GM23248 (cell line): ENCODE results near the gene BCL2L11. TPM values are rescaled to one million over a fixed set of nuclear protein-coding genes. Genes with fewer than 3 reads are reported as not detected.

Experiments
- DNase-seq: peaks from one replicate; pipeline ENCODE4 v3.0.0-alpha.2; 2015
- H2AFZ ChIP-seq: fragments of 200-600 bp; sonication (generic); 2 replicates; pipeline ENCODE4 v1.6.1; 2016; ENCODE audit warnings: antibody characterized with exemption
- H3F3A ChIP-seq: fragments of 200-600 bp; sonication (generic); 2 replicates; pipeline ENCODE4 v1.6.1; 2016; ENCODE audit warnings: mild to moderate bottlenecking, antibody characterized with exemption, mixed run types; ENCODE audit not compliant: insufficient read depth
- H3K27ac ChIP-seq: fragments of 200-600 bp; sonication (generic); 2 replicates; pipeline ENCODE4 v1.5.1; 2016; ENCODE audit warnings: mild to moderate bottlenecking
- H3K27me3 ChIP-seq: fragments of 200-600 bp; sonication (generic); replicated peaks from 2 replicates; pipeline ENCODE4 v1.6.1; 2016; ENCODE audit warnings: mild to moderate bottlenecking; ENCODE audit not compliant: insufficient read depth
- H3K36me3 ChIP-seq: fragments of 200-600 bp; sonication (generic); 2 replicates; pipeline ENCODE4 v1.6.1; 2016; ENCODE audit warnings: low read depth, mild to moderate bottlenecking
- H3K4me1 ChIP-seq: fragments of 200-600 bp; sonication (generic); 2 replicates; pipeline ENCODE4 v1.6.1; 2016; ENCODE audit warnings: mild to moderate bottlenecking; ENCODE audit not compliant: insufficient read depth
- H3K4me2 ChIP-seq: fragments of 200-600 bp; sonication (generic); one replicate; pipeline ENCODE4 v1.6.1; 2016; ENCODE audit warnings: mild to moderate bottlenecking; ENCODE audit not compliant: unreplicated experiment
- H3K4me3 ChIP-seq: fragments of 200-600 bp; sonication (generic); 2 replicates; pipeline ENCODE4 v1.5.1; 2016; ENCODE audit warnings: mild to moderate bottlenecking
- H3K79me2 ChIP-seq: fragments of 200-600 bp; sonication (generic); 2 replicates; pipeline ENCODE4 v1.6.1; 2016; ENCODE audit warnings: mild to moderate bottlenecking; ENCODE audit not compliant: insufficient read depth
- H3K9ac ChIP-seq: fragments of 200-600 bp; sonication (generic); 2 replicates; pipeline ENCODE4 v1.6.1; 2016; ENCODE audit warnings: mild to moderate bottlenecking
- H3K9me2 ChIP-seq: fragments of 200-600 bp; sonication (generic); 2 replicates; pipeline ENCODE4 v1.6.1; 2016; ENCODE audit warnings: mixed run types, mild to moderate bottlenecking, moderate library complexity; ENCODE audit not compliant: insufficient read depth
- H3K9me3 ChIP-seq: fragments of 200-600 bp; sonication (generic); one replicate; pipeline ENCODE4 v1.6.1; 2017; ENCODE audit warnings: low read depth
- H4K20me1 ChIP-seq: fragments of 200-600 bp; sonication (generic); 2 replicates; pipeline ENCODE4 v1.6.0; 2016; ENCODE audit not compliant: insufficient read depth
- EZH2 ChIP-seq: fragments of 200-600 bp; sonication (generic); IDR thresholded peaks from 2 replicates; pipeline ENCODE4 v1.6.1; 2018; ENCODE audit warnings: antibody characterized with exemption, mild to moderate bottlenecking; ENCODE audit not compliant: insufficient read depth, poor library complexity, severe bottlenecking
- EZH2phosphoT487 ChIP-seq: fragments of 200-600 bp; sonication (generic); IDR thresholded peaks from 2 replicates; pipeline ENCODE4 v1.6.1; 2018; ENCODE audit warnings: antibody characterized with exemption, moderate library complexity, mild to moderate bottlenecking, low read depth; ENCODE audit not compliant: insufficient read depth
- WGBS, 2 experiments: methylation state at CpG; one replicate each; pipeline ENCODE4 v1.1.6; 2015 to 2017; ENCODE audit warnings: low lambda C conversion rate in 2 of 2, low coverage in 1 of 2; ENCODE audit errors: missing lambda C conversion rate in 2 of 2; 5-methylcytosine and 5-hydroxymethylcytosine counted together
- in situ Hi-C: fragments of 300-500 bp; cut with MboI; formaldehyde crosslinking; loops from 2 replicates; pipeline ENCODE4 v1.15.0; 2020
- polyA plus RNA-seq: library from polyadenylated mRNA; unstranded; fragments of >200 nt; fragmentation: Nextera tagmentation; extraction: Ambion mirVana; gene quantifications from 2 replicates; pipeline ENCODE4 v1.2.1, GENCODE V29; 2016
- total RNA-seq: library from RNA; depleted of rRNA; stranded (reverse); fragments of >200 nt; shearing (Covaris generic); gene quantifications from 2 replicates; pipeline ENCODE4 v1.2.3, GENCODE V29; 2014

BCL2L11 gene
- total and polyA plus RNA-seq, 2 experiments from 2014 or later = 0.22 to 0.55 TPM

- Histone ChIP-seq H3K27ac (no peak overlapping the region), H4K20me1 (no peaks in the 10 kb centered on the region), H3F3A (no peaks in the 10 kb centered on the region), H3K4me2 (no peak overlapping the region), H3K9me2 (no peaks in the 10 kb centered on the region), H3K9ac (no peak overlapping the region), H3K79me2 (no peaks in the 10 kb centered on the region), H3K27me3 (no peaks in the 10 kb centered on the region), H2AFZ (no peak overlapping the region), H3K9me3 (no peaks in the 10 kb centered on the region), H3K36me3 (no peaks in the 10 kb centered on the region), H3K4me1 (no peaks in the 10 kb centered on the region), H3K4me3 (no peak overlapping the region)
- no peak for DNase-seq
- in situ Hi-C loops = no loop called here
- TF ChIP-seq EZH2phosphoT487 = no peak
- no peak for TF ChIP-seq EZH2
- WGBS, 2 experiments = 93 to 100% methylated on average over 1 of the region's 1 CpG
Observed at GRCh38 chr2:111126581-111126980, 5.9 kb downstream of the BCL2L11 start.

DNA sequence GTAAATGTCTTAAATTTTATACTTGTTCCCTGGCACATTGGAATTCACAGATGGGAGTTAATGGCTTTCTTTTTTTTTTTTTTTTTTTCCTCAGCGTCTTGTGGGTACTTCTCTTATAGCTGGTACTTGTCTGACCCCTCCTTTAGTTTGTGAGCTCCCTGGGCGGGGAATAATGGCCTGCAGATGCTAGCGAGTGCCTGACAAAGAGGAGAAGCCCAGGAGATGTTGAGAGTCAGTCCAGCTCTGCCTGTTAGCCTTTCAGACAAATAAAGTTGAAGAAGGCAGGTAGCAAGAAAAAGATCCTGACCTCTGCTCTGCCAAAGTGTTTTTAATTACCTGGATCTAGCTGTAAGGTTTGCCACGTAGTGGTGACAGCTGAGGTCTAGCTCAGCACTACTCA is 6.6 kb downstream of the BCL2L11 start:
- TF ChIP-seq EZH2 = no peak
- in situ Hi-C loops = no loop called here

GRCh38 chr2:111128096-111128495 is 7.4 kb downstream of the BCL2L11 start:
- Histone ChIP-seq H3K9me3 (no peaks in the 10 kb centered on the region), H2AFZ (no peak overlapping the region), H3K4me3 (no peak overlapping the region), H3K9ac (no peak overlapping the region), H3K27ac (no peak overlapping the region), H3K9me2 (no peaks in the 10 kb centered on the region), H3K27me3 (no peaks in the 10 kb centered on the region), H3K4me2 (no peak overlapping the region), H3K4me1 (no peaks in the 10 kb centered on the region), H3F3A (no peaks in the 10 kb centered on the region), H3K79me2 (no peaks in the 10 kb centered on the region), H4K20me1 (no peaks in the 10 kb centered on the region), H3K36me3 (no peaks in the 10 kb centered on the region)
- DNase-seq = no peak
- in situ Hi-C loops = no loop called here
- 92 to 100% methylated on average over 2 of the region's 2 CpGs for WGBS, 2 experiments
- TF ChIP-seq EZH2 (no peak), EZH2phosphoT487 (no peak)

More for the DNA sequence above, 6.6 kb downstream of the BCL2L11 start:
- H3K4me2 ChIP-seq = no peak overlapping the region
- H3K27me3 ChIP-seq = no peaks in the 10 kb centered on the region
- no peaks in the 10 kb centered on the region for H3F3A ChIP-seq
- H3K27ac ChIP-seq = no peak overlapping the region
- H2AFZ ChIP-seq = no peak overlapping the region
- no peaks in the 10 kb centered on the region for H4K20me1 ChIP-seq
- WGBS, 2 experiments = 86 to 87% methylated on average over 4 of the region's 4 CpGs
- no peaks in the 10 kb centered on the region for H3K79me2 ChIP-seq
- H3K9ac ChIP-seq = no peak overlapping the region
- H3K36me3 ChIP-seq = no peaks in the 10 kb centered on the region
- H3K9me2 ChIP-seq = no peaks in the 10 kb centered on the region
- no peaks in the 10 kb centered on the region for H3K9me3 ChIP-seq
- no peak overlapping the region for H3K4me3 ChIP-seq
- H3K4me1 ChIP-seq = no peaks in the 10 kb centered on the region
- no peak for DNase-seq

GRCh38 chr2:111133603-111134002 is 12.9 kb downstream of the BCL2L11 start:
- Histone ChIP-seq H3K27ac (no peak overlapping the region), H2AFZ (no peak overlapping the region), H3K4me2 (no peak overlapping the region), H3K27me3 (no peaks in the 10 kb centered on the region), H3K4me1 (no peaks in the 10 kb centered on the region), H4K20me1 (no peaks in the 10 kb centered on the region), H3K79me2 (no peaks in the 10 kb centered on the region), H3K9me3 (no peaks in the 10 kb centered on the region), H3F3A (no peaks in the 10 kb centered on the region), H3K36me3 (no peaks in the 10 kb centered on the region), H3K9me2 (no peaks in the 10 kb centered on the region), H3K4me3 (no peak overlapping the region), H3K9ac (no peak overlapping the region)
- WGBS, 2 experiments = 91 to 94% methylated on average over 2 of the region's 2 CpGs
- in situ Hi-C loops = no loop called here
- no peak for DNase-seq
- TF ChIP-seq EZH2 = no peak

DNA sequence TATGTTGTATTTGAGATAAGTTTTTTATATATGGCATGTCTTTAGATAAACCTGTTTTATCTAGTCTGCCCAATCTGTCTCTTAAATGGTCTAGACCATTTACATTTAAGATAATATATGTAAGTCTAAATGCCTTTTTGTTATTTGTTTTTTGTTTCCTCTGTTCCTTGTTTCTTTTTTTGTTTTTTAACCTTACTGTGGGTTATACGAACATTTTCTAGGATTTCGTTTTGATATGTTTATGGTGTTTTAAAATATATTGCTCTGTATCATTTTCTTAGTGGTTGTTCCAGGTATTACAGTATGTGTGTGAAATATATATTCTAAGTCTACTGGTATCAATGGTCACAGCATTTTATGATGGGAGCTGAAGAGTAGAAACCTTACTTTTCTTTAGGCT is 13.3 kb downstream of the BCL2L11 start:
- H3K4me1 ChIP-seq = no peaks in the 10 kb centered on the region
- WGBS, 2 experiments = 96 to 98% methylated on average over 2 of the region's 2 CpGs
- H2AFZ ChIP-seq = no peak overlapping the region
- no peaks in the 10 kb centered on the region for H3F3A ChIP-seq
- H4K20me1 ChIP-seq = no peaks in the 10 kb centered on the region
- no peak for DNase-seq
- no peaks in the 10 kb centered on the region for H3K36me3 ChIP-seq
- no peaks in the 10 kb centered on the region for H3K27me3 ChIP-seq
- no peaks in the 10 kb centered on the region for H3K9me2 ChIP-seq
- no peaks in the 10 kb centered on the region for H3K79me2 ChIP-seq
- in situ Hi-C loops = no loop called here
- H3K9me3 ChIP-seq = no peaks in the 10 kb centered on the region
- no peak overlapping the region for H3K9ac ChIP-seq
- H3K4me2 ChIP-seq = no peak overlapping the region
- no peak overlapping the region for H3K27ac ChIP-seq
- TF ChIP-seq EZH2phosphoT487 = no peak
- TF ChIP-seq EZH2 = no peak
- H3K4me3 ChIP-seq = no peak overlapping the region
